ENCODE data around the gene TTC34.

TTC34 gene, protein sequence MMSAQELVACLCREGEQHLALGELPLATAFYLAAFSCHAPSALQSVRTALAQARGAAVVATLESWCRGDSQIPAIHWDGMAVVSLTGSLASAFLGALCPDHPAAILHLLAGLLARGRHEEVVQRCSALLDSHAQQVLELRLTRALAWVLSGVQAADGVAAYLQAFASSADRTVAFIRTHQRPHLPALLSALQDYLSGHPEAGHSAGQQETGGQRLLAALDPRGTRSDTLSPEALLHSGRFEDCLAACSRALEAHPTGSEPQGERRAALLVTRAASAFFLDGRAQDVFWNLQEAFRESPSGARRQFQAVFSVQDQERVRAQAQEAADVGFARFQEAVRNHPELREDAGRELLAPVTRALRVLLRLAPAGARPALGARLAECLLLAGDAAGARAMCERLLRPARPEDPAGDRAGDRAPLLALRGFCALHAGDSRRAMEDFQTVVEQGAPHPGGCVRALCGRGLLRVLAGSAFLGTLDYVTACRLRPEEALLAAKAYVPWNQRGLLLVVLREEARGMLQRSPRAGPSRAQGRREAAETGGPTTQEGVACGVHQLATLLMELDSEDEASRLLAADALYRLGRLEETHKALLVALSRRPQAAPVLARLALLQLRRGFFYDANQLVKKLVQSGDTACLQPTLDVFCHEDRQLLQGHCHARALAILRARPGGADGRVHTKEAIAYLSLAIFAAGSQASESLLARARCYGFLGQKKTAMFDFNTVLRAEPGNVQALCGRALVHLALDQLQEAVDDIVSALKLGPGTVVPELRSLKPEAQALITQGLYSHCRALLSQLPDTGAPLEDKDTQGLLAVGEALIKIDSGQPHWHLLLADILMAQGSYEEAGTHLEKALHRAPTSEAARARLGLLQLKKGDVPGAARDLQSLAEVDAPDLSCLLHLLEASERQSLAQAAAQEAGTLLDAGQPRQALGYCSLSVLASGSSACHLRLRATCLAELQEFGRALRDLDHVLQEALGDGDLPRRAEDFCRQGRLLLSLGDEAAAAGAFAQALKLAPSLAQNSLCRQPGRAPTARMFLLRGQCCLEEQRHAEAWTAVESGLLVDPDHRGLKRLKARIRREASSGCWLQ

DNA sequence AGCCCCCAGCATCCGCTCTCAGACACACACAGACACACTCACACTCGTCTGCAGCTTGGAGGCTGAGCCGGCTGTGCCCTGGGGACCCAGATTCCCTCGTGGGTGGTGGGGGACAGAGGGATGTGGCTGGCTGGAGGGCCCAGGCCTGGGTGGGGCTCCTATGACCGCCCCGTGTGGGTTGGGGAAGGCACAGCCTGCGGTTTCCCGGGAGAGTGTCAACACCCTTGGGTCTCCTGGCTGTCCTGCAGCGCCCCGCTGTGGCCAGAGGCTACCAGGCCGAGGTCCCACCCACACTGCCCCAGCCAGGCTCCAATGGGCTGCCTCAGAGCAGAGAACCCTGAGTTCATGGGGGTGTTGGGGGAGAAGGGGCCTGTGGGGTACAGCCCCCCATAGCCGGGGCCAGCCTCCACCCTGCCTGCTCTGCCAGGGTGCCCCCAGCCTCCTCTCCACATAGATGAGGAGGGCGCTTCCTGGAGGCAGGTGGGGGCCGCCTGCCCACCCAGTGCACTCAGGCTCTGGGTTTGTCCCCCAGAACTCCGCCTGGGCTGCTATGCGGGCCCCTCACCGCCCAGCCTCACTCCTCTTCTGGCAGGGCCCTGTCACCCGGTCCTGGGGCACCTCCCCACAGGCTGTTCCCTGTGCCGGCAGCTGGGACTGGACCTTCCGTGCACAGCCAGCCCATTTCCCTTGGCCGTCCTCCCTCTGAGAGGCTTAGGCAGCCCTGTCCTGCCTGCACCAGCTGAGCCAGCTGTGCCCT lies at the start of gene TTC34:
Gene TTC34 (minus strand): TSS at position 159 of the 757 bp plus-strand sequence. CDS start 866 bp downstream, outside the sequence.
- no peak for DNase-seq

DNA sequence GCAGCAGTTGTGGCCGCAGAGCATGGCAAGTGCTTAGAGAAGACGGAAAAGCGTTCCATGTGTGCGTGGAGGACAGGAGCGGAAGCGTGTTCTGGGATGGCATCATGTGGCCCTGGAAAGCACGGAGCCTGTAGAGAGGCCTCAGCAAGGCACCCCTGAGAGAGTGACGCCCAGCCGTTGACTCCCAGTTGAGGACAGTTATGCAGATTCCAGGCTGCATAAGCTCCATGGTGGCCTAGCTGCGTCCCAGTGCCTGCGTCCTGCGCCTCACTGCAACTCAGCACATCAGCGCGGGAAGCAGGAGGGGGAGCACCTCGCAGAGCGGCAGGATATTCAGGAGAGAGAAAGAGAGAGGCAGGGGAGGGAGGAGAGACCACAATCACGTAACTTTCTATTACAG lies 49.0 kb upstream of the TTC34 start:
- DNase-seq, result no peak

DNA sequence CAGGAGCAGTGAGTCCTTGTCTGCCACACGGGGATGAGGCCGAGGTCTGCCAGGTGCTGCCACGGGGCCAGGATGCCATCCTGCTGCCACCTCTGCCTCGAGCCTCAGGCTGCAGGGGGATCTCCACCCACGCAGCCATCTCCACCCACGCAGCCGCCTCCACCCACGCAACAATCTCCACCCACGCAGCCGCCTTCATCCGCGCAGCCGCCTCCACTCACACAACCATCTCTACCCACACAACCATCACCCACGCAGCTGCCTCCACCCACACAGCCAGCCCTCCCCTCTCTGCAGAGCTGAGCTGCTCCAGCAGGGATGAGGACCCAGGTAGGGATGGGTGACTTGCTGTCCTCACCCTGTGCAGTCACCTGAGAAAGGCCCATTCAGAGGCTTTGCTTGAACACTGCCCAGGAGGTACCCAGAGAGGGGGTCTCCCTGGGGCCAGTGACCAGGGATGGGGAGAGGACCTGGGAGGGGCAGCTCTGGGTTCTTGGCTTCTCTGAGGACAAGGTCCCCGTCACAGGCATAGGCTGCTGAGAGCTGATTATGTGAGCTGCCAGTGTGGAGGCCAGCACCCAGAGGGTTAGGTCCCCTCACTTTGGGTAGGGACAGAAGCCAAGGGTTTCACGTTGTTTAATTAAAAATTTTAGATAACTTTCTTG lies 46.6 kb upstream of the TTC34 start:
- no peak for DNase-seq

DNA sequence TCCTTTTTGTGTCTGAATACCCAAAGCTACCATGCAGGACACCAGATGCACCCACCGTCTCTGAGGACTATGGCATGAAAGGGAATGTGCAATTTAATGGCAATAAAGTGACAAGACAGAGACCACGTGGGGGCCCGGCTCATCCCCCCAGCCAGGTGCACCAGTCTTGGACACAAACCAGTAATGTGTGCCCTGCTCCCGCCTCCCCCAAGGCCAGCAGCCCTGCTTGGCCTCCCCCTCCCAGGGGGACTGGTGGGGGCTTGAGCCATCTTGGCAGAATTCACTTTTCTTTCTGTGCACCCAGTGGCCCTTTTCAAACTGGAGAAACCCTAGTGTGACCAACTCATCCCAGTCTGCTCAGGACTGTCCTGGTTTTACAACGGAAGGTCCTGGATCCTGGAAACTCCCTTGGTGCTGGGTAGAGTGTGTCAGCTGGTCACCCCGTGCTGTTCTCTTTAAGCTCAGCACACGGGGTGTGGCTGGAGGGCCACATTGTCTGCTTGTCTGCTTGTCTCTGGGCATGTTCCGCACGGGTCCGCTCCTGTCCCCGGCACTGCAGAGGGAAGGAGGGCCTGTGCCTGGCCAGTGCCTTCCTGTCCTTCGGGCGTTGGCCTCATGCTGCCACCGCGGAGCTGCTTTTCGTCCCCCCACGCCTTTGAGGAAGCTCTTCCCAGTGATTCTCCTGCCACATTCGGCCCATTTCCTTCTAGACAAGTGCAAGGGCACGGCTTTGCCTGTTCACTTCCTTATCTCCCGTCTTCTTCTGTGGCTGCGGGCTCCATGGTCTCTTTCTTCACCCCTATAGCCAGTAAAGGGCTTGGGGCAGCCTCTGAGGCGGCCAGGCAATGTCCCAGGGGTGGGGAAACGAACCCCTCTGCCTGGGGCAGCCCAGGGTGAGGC lies 45.8 kb upstream of the TTC34 start:
- no peak for DNase-seq

DNA sequence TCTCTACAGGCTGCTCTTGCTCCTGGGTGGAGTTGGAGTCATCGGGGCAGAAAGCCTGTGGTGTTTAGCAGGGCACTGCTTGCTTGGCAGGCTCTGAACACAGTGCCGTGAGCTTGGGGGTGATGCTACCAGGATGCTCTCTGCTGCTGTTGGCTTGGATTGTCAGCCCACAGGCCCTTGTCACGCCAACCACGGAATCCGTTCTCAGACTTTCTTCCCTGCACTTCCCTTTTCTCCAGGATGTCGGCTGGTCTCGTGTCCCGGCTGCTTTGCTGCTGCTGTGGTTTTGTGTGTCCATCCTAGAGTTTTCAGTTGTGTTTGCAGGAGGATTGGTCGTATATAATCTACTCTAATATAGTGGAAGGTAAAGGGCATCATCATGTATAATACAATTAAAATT lies 44.4 kb upstream of the TTC34 start:
- DNase-seq, result no peak

DNA sequence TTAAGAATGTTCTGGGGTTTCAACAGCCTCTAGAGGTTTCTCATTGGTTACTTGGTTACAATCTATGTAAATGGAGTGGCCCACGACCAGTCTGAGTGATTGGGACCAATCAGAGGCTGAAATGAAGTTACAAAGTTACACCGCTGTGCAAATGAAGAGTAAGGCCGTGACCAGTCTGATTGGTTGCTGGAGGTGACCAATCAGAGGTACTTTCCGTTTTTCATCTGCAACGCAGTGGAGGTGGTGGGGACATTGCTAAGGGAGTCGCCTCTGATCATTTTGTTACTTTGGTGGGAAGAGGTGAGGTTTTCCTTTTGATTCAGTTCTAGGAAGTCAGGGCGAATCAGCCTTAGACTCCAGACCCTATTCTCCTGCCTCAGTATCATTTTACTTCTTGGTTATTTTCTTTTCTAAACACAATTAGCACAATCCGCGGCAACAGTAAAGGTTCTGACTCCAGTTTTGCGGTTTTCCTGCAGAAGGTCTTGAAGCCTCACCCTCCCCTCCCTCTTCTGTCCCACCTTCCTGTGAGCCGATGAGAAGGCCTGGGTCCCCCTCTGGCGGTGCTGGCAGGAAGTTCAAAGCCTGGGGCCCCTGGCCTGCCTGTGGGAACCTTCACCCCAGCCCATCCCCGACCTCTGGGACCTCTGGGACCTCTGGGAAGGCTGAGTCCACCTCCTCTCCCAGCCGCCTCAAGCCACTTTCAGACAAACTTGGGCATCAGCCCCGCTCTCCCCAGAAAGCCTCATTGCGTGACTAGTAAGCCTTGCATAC lies 38.7 kb upstream of the TTC34 start:
- no peak for DNase-seq

DNA sequence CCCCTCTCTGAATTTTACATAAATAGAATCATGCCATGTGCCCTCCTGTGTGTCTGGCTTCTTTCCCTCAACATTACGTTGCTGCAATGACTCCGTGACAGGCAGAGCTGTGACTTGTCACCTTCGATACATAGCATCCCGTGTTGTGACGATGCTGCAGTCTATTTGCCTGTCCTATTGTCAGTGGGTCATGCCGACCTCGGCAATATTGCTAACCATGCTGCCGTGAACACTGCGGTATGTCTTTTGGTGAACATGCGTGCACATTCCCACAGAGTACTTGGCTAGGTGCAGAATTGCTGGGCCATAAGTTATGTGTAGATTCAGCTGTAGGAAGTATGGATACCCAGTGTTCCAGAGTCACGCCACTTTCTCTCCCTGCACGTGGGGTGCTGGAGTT lies 36.3 kb upstream of the TTC34 start:
- DNase-seq, result no peak

DNA sequence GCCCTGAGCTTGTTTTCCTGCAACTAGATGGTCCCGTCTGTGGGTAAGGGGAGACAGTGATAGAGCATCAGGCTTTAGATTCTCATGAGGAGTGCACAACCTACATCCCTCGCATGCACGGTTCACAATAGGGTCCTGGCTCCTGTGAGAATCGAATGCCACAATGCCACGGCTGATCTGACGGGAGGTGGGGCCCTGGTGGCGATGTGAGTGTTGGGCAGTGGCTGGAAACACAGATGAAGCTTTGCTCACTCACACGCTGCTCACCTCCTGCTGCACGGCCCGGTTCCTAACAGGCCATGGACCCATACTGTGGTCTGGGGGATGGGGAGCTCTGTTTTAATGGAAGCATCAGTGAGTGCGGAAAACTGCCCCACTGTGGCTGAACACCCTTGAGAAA lies 35.8 kb upstream of the TTC34 start:
- no peak for DNase-seq

DNA sequence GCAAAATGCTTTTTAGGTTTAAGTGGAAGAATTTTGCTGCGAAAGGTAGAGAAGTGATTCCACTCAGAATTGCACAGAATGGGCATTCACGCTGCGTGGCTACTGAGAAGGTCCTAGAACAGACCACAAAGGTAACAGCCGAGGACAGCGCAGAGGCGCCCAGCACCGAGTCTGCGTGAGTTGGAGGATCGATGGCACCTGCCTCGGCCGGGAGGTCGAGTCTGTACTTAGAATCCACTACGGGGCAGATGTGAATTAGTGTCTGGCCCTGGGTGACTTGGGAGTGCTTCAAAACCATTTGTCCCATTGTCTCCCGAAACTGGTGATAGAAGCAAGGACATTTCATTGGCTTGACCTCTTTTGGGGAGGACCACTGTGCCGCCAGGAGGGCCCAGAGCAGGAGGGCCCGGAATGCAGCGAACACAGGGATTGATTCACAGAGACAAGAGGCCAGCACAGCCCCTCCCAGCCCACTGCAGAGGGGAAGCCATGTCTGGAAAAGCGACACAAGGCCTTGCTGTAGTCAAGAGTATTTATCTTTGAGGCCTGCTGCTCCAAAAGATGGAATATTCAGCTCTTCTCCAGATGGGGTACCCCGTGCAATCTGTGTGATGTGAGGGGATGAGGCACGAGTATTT lies 35.0 kb upstream of the TTC34 start:
- DNase-seq, result no peak

DNA sequence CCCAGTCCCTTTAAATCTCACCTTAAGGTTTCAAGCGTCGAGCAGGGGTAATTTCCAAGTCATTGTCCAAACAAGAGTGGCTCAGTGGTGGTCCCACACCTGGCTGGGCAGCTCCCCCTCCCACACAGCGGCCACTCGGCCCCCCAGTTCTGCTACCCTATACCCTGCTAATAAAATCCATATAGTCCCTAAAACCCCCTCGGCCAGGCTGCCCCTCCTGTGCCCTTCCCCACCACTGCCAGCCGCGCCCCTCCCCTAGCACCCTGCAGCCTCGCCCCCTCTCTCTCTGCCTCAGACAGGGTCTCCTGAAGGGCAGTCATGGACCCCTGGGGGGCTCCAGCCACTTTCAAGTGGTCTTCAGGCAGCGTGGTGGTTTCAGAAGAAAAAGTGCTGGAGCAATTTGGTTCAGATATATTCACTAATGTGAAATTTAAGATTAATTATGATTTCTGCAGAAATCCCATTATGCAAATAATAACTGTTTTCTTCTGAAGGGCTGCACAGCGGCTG lies 34.2 kb upstream of the TTC34 start:
- no peak for DNase-seq

DNA sequence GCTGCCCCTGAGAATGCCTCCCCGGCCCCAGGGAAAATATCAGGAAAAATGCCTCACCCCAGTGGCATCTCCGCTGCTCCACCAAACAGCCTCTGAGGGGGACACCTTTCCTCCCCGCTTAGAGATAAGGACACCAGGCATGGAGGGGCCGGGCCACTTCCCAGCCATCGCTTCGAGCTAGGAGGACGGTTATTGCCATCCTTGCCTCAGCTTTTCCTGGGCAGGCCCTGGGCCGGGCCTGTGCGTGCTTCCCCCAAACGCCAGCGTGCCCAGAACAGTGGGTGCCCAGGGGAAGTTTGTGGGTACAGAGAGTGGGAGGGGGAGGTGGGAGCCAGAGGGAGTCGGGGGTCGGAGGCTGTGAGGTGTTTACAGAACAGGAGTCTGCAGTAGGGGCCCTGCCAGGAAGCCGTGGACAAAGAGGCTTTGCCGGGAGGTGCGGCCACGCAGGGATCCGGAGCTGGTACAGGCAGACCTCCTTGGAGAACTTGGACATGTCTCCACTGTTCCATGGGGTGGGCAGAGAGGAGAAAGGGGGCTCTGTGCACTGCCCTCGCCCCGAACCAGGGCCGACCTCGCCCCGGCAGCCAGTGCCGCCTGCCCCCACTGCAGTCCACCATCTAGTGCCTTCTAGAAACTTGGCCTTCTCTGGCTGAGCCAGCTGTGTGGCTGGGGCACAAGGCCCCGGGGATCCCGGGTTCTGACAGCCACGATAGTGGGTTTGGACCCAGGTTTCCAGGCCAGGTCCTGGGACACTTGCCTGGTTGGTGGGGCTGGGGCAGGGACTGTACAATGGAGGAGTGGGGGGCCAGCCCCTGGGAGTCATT lies 33.5 kb upstream of the TTC34 start:
- DNase-seq, result no peak

DNA sequence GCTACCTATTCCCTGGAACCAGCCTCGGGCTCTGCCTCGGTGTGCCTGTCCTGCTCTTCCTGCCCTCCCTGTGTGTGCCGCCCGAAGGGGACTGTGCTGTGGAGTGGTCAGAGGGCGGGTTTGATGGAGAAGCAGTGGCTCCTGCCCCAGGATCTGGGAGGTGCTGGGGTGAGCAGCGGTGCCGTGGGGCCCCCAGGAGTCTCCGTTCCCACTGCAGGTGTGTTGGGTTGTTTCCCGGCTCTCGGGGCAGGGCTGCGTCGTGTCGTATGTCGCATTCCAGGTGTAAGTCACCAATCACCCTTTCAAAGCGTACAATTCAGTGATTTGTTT lies 32.6 kb upstream of the TTC34 start:
- no peak for DNase-seq

DNA sequence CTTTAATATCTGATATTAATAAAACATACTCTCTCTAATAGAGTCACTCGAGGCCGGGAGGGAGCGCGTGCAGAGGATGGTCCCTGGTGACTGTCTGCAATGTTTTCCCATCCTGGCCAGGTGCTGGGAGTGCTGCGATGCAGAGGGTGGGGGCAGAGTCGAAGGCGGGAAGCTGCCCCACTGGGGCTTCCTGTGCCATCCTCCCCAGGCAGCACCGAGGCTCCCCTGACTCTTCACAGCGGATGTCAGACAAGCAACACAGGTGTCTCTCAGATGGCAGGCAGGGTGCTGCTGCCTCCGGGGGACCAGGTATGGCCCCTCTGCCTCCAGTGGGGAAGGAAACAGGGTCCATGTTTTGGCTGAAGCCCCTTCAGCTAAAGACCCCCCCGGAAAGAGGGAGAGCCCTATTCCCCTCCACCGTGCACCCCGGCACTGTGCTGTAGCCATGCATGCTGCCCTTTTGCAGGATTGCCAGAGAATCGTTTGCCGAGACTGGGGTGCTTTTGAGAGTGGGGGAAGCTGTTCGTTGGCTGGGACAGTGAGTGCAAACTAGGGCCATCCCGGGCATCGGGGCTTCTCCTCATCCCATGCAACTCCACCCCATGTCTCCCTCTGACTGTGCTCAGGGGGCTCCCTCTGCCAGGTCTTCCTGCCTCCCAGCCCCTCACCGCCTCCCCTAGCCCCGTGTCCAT lies 32.1 kb upstream of the TTC34 start:
- no peak for DNase-seq

DNA sequence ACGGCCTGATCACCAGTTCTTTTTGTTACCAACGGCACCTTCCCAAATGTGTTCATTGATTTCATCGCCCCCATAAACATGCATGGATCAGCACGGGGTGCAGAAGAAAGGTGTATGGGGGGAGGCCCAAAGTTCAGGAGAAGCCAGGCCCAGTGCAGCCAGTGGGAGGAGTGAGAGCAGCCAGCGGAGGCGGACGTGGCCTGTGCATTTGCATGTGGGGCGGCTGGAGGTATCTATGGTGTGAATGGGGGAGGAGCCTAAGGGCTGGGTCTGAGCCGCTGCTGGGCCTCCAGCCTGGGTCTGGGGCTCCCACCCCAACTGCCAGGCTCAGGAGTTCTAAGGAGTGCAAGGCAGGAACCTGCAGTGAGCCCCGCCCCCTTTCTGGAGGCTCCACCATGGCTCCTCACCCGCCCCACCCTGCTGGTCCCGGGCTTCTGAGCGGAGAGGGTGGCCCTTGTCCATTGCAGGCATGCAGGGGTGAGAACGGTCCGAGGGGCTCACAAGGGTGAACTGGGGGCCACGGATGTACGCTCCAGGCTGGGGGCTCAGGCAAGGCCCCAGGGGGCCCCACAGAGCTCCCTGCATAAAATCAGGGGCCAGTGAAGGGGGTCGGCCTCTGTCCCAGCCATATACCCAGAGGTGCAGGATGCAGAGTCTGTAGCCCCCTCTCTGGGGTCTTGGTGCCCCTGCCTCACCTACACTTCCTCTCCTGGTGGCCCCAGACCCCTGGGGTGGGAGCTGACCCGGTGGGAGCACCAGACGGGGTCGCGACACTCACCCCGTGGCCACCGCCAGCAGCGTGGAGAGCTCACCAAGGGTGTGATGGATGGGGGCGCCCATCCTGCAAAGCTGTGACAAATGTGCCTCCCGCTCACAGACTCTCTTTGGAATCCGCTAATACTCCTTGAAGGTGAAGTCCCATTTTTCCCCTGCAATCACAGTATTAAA lies 31.3 kb upstream of the TTC34 start:
- no peak for DNase-seq

DNA sequence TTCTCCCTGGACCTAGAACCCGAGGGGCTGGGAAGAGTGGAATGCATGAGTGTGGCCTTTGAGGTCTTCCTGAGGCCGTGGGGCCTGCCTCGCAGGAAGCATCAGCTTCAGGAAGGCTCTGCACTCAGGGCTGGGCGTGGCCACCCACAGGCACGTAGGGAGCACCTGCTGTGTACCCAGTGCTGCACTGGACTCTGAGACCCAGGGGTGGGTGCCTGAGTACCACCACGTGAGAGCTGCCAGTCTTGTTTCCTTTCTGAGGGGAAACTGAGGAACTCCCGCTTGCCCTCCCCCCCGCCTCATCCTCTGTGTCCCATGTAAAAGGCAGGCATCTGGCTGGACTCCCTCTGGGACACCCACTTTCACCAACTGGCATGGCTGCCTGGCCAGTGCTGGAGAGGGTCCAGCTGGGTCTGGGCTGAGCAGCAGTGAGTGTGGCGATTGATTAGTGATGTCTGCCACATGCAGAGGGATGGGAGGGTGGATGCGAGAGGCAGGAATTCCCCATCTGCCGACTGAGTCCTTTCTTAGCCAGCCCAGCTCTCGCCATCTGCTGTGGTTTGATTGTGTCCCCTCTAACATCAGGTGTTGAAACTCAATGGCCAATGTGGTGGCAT lies 30.2 kb upstream of the TTC34 start:
- DNase-seq, result no peak

DNA sequence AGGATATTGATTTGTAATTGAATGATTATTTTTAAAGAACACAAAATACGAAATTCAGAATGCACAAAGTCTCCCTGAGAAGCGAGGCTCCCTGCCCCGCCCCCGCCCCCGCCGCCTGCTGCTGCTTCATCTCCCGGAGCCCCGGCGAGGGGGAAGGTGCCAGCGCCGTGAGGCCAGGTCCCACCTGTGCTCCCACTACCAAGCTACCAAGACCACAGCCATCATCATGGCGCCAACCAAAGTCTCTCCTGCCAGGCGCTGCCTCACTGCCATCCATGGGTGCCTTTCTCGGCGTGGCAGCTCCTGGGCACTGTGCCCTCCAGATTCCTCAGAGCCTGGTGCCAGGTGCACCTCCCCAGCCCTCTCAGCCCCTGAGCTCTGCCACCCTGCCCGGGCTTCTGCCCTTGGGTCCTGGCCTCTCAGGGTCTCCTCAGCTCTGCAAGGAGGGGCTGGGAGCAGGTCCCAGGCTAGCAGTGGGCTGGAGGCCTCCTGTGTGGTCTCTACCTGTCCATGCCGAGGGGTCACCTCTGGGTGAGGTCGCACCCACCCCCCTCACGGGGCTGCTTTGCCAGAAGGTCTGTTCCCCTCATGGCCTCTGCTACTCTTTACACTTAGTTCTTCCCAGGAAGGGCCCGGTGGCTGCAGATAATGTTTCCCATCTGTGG lies 29.4 kb upstream of the TTC34 start:
- DNase-seq, result no peak

Measured in NCI-H1436 (cell line).